IPS-NIHi7 (cell line): ENCODE data around the gene LPP.
A peak's percentile ranks its signal among the peaks of the same experiment; 100 is the strongest.

Experiments
- DNase-seq: peaks from one replicate; pipeline ENCODE4 v3.0.0; 2012; ENCODE audit warnings: mixed read lengths; ENCODE audit errors: extremely low spot score

LPP gene

GRCh38 chr3:188746291-188746783, 592.4 kb downstream of the LPP start:
- no peak for DNase-seq

- no peak for DNase-seq
Measured at GRCh38 chr3:188747489-188747888, 593.5 kb downstream of the LPP start.

GRCh38 chr3:188749010-188749617, 595.2 kb downstream of the LPP start:
- DNase-seq: peak; percentile 67

GRCh38 chr3:188749830-188750229, 595.9 kb downstream of the LPP start:
- no peak for DNase-seq

- DNase-seq: no peak
Measured at GRCh38 chr3:188750617-188751016, 596.7 kb downstream of the LPP start.

- no peak for DNase-seq
Measured at GRCh38 chr3:188752850-188753249, 598.9 kb downstream of the LPP start.

GRCh38 chr3:188754267-188754666, 600.3 kb downstream of the LPP start:
- no peak for DNase-seq

GRCh38 chr3:188756241-188756640, 602.3 kb downstream of the LPP start:
- DNase-seq: no peak

- DNase-seq: no peak
Measured at GRCh38 chr3:188759336-188760005, 605.5 kb downstream of the LPP start.

- no peak for DNase-seq
Measured at GRCh38 chr3:188760408-188760807, 606.5 kb downstream of the LPP start.

GRCh38 chr3:188761439-188761838, 607.5 kb downstream of the LPP start:
- no peak for DNase-seq

GRCh38 chr3:188761964-188762363, 608.0 kb downstream of the LPP start:
- DNase-seq: no peak

- DNase-seq: no peak
Measured at GRCh38 chr3:188764609-188765008, 610.7 kb downstream of the LPP start.

GRCh38 chr3:188769831-188770230, 615.9 kb downstream of the LPP start:
- no peak for DNase-seq

GRCh38 chr3:188772886-188773285, 618.9 kb downstream of the LPP start:
- DNase-seq: no peak

GRCh38 chr3:188775412-188775811, 621.5 kb downstream of the LPP start:
- DNase-seq: no peak

GRCh38 chr3:188776447-188776846, 622.5 kb downstream of the LPP start:
- no peak for DNase-seq

- DNase-seq: no peak
Measured at GRCh38 chr3:188778091-188778852, 624.3 kb downstream of the LPP start.

- DNase-seq: no peak
Measured at GRCh38 chr3:188779281-188779980, 625.5 kb downstream of the LPP start.

- no peak for DNase-seq
Measured at GRCh38 chr3:188780193-188781147, 626.5 kb downstream of the LPP start.

- DNase-seq: no peak
Measured at GRCh38 chr3:188782613-188783124, 628.7 kb downstream of the LPP start.
